NCI-H226 (cell line): ENCODE data around the gene PPM1J.

ENCODE experiments used
- DNase-seq: peaks from one replicate; pipeline ENCODE4 v3.0.0-alpha.2; 2015

PPM1J gene

GRCh38 chr1:112686417-112686816 lies 28.7 kb downstream of the PPM1J start:
- DNase-seq, result no peak

- no peak for DNase-seq
These were observed 29.2 kb downstream of the PPM1J start for GRCh38 chr1:112685913-112686312.

- no peak for DNase-seq
These were observed 36.5 kb downstream of the PPM1J start for GRCh38 chr1:112678605-112679004.

DNA sequence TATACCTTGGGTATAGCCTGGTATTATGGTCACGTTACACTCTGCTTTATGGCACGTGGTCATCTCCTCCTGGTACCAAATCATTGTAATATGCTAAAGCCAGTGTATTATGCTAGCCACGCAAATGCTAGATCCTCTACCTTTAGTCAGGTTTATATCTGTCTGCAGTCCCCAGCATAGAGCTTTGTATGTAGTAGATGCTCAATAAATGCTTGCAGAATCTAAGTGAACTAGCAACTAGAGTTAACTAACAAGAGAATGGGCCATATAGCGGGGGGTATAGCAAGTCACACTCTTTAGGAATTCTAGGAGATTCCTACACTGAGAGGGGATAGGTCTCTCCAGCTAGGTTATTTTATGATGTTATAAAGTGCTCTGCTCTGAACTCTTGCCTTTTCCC lies 37.6 kb downstream of the PPM1J start:
- no peak for DNase-seq

GRCh38 chr1:112676543-112676942 lies 38.6 kb downstream of the PPM1J start:
- no peak for DNase-seq

DNA sequence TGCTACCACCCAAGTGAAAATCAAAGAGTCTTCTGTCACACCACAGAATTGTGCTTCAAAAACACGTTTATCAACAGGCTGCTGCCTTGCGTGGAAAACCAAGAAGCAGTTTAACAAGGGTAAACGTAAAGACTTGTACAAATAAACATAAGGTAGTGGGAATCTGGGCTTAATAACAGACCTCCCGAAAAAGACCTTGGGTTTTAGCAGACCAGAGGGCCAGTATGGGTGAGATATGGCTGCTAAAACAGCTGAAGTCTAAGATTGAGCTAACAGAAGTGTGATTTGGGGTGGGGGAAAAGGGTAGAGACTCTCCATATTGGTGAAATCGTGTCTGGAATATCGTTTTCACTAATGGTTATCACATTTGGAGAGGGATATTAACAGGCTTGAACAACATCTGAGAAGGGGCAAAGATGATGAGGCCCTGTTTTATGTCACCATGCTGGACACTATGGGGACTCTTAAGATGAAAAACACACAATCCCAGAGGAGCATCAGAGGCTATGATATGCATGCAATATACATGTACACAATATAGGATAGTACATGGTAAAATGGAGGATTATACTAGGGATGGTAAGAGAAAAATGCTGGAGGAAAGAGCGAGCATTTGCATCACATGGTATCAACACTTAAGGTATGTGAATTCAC lies 39.3 kb downstream of the PPM1J start:
- DNase-seq, result no peak

DNA sequence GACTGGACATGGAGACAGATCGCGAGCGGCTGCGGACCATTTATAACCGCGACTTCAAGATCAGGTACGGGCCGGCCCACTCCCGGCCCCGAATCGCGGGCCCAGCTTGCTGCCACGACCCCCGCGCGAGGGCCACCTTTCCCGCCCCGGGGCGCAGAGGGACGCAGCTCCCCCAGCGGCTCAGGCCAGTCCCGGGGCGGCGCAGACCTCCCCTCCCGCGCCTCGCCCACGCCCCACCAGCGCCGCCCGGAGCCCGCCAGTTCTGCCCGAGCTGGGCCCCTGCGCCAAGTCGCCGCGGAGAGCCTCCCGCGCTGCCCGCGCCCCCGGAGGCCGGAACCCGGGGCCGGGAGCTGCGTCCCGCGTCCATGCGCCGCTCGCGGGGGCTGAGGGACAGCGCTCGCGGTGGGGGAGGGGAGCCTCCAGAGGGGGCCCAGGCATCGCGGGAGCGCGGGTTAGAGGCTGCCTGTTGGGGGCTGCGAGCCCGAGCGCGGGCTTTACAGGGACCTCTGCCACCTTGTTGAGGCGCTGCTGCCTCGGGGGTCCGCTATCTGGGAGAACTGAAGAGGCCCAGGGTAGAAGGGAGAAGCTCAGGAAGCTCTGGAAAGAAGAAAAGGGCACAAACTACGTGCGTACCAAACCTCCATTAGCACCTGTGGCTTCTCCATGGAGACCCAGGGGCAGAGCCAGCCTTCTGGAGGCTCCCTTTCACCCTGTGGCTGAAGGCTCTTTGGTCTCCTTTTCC lies 40.0 kb downstream of the PPM1J start:
- DNase-seq, result peak; percentile 19

GRCh38 chr1:112674440-112674985 lies 40.6 kb downstream of the PPM1J start, which contains the start of gene MOV10:
Gene MOV10 (plus strand): TSS chr1:112674659. CDS start chr1:112674913, 254 bp downstream.
- peak; percentile 71 for DNase-seq

- peak; percentile 46 for DNase-seq
These were observed 41.3 kb downstream of the PPM1J start for GRCh38 chr1:112673592-112674439.

GRCh38 chr1:112672842-112673241 lies 42.3 kb downstream of the PPM1J start:
- no peak for DNase-seq

- no peak for DNase-seq
These were observed 43.1 kb downstream of the PPM1J start for GRCh38 chr1:112672009-112672408.

- DNase-seq, result no peak
These were observed 48.2 kb downstream of the PPM1J start for GRCh38 chr1:112666946-112667345.

GRCh38 chr1:112665857-112666256 lies 49.3 kb downstream of the PPM1J start:
- DNase-seq, result no peak
